Prostate gland (tissue), 2 donors: ENCODE data around the gene DEFB128. TPM values are rescaled to one million over a fixed set of nuclear protein-coding genes. Genes with fewer than 3 reads are reported as not detected.

Experiments used
- DNase-seq: peaks from one replicate; pipeline ENCODE4 v3.0.0-alpha.2; 2019; ENCODE audit warnings: low spot score
- H3K27ac ChIP-seq, 2 donors: fragments of 200-600 bp; sonication (generic); 2 replicates each; pipeline ENCODE4 v1.5.1; 2017 to 2019
- H3K27me3 ChIP-seq: fragments of 200-600 bp; sonication (generic); replicated peaks from 2 replicates; pipeline ENCODE4 v1.5.1; 2019; ENCODE audit not compliant: insufficient read depth
- H3K36me3 ChIP-seq, 2 donors: fragments of 200-600 bp; sonication (generic); 1 replicate in 1 of 2; 2 replicates in 1 of 2; pipeline versions ENCODE4 v1.5.1 to v1.8.1; 2017 to 2019
- H3K4me1 ChIP-seq: fragments of 200-600 bp; sonication (generic); replicated peaks from 2 replicates; pipeline ENCODE4 v1.5.1; 2019
- H3K4me3 ChIP-seq, 2 donors: fragments of 200-600 bp; sonication (generic); 2 replicates each; pipeline ENCODE4 v1.5.1; 2017 to 2019
- H3K9me3 ChIP-seq: fragments of 200-600 bp; sonication (generic); 2 replicates; pipeline ENCODE4 v1.5.1; 2017
- POLR2A ChIP-seq: fragments of 450-650 bp; IDR thresholded peaks from one replicate; pipeline ENCODE4 v1.6.1; 2016; ENCODE audit warnings: antibody characterized with exemption, mild to moderate bottlenecking
- POLR2AphosphoS5 ChIP-seq: sonication (generic); formaldehyde crosslinking; IDR thresholded peaks from one replicate; pipeline ENCODE4 v1.6.1; 2017; ENCODE audit warnings: antibody characterized with exemption
- WGBS: methylation state at CpG from one replicate; pipeline ENCODE4 v1.1.5; 2018; 5-methylcytosine and 5-hydroxymethylcytosine counted together
- intact Hi-C: fragments of 100-400 bp; cut with DNase I; formaldehyde crosslinking; loops from one replicate; pipeline ENCODE4 v1.14.2; 2022
- total RNA-seq, 2 donors: library from RNA; depleted of rRNA; stranded (reverse); fragments of >200 nt; gene quantifications; one replicate each; pipeline ENCODE4 v1.1.0, GENCODE V29; 2016
- TF ChIP-seq, protein P1 (sequence below), 4 experiments: fragments of 200-600 bp in 2 of 4; fragments of 450-650 bp in 2 of 4; sonication (generic) in 2 of 4; IDR thresholded peaks; 1 replicate in 3 of 4; 2 replicates in 1 of 4; pipeline ENCODE4 v1.5.1; 2016 to 2019; ENCODE audit warnings: antibody characterized with exemption in 4 of 4, mild to moderate bottlenecking in 2 of 4, moderate library complexity in 2 of 4

The DEFB128 gene
- total RNA-seq, 2 donors from 2014 or later, result not detected

DNA sequence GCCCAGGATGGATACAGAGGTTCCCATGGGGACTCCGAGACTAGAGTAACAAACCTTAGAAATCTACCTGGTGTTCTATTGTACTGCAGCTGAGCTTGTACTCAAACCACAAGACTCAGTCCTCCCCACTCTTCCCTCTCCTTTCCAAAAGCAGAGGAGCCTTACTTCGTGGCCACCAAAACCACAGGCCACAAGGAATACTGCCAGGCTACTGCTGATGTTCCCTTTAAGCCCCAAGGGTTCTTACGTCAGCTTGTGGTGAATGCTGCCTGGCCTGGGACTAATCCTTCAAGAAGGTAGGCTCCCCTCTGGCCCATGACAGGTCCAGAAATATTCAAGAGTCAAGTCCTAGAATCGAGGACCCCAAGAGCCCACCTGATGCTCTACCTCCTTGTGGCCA, 10.5 kb upstream of the DEFB128 start:
- intact Hi-C loops, result no loop called here
- H3K27me3 ChIP-seq, result no peaks in the 10 kb centered on the region

DNA sequence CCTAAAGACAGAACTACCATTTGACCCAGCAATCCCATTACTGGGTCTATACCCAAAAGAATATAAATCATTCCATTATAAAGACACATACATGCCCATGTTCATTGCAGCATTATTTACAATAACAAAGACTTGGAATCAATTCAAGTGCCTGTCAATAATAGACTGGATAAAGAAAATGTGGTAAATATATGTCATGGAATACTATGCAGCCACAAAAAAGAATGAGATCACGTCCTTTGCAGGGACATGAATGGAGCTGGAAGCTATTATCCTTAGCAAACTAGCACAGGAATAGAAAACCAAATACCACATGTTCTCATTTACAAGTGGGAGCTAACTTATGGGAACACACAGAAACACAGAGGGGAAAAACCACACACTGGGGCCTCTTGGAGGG, 8.7 kb upstream of the DEFB128 start:
- no peaks in the 10 kb centered on the region for H3K9me3 ChIP-seq
- no peaks in the 10 kb centered on the region for H3K36me3 ChIP-seq
- no peaks in the 10 kb centered on the region for H3K27me3 ChIP-seq
- intact Hi-C loops, result no loop called here
- TF ChIP-seq, protein P1, sequence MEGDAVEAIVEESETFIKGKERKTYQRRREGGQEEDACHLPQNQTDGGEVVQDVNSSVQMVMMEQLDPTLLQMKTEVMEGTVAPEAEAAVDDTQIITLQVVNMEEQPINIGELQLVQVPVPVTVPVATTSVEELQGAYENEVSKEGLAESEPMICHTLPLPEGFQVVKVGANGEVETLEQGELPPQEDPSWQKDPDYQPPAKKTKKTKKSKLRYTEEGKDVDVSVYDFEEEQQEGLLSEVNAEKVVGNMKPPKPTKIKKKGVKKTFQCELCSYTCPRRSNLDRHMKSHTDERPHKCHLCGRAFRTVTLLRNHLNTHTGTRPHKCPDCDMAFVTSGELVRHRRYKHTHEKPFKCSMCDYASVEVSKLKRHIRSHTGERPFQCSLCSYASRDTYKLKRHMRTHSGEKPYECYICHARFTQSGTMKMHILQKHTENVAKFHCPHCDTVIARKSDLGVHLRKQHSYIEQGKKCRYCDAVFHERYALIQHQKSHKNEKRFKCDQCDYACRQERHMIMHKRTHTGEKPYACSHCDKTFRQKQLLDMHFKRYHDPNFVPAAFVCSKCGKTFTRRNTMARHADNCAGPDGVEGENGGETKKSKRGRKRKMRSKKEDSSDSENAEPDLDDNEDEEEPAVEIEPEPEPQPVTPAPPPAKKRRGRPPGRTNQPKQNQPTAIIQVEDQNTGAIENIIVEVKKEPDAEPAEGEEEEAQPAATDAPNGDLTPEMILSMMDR (IDR thresholded peaks at IDR 0.05), result no peak
- TF ChIP-seq POLR2AphosphoS5 (no peak), POLR2A (no peak)
- H3K4me3 ChIP-seq, result no peak overlapping the region
- DNase-seq, result no peak
- WGBS, result 72% methylated on average over 1 of the region's 1 CpG
- H3K27ac ChIP-seq, result no peak overlapping the region
- no peaks in the 10 kb centered on the region for H3K4me1 ChIP-seq

More for the DNA sequence above, 10.5 kb upstream of the DEFB128 start:
- no peak for TF ChIP-seq POLR2A
- TF ChIP-seq, protein P1 (IDR thresholded peaks at IDR 0.05), result no peak
- no peak for TF ChIP-seq POLR2AphosphoS5
- Histone ChIP-seq H3K9me3 (no peaks in the 10 kb centered on the region), H3K4me3 (no peak overlapping the region), H3K36me3 (no peaks in the 10 kb centered on the region), H3K4me1 (no peaks in the 10 kb centered on the region), H3K27ac (no peak overlapping the region)
- DNase-seq, result no peak
- 74% methylated on average over 4 of the region's 4 CpGs for WGBS

DNA sequence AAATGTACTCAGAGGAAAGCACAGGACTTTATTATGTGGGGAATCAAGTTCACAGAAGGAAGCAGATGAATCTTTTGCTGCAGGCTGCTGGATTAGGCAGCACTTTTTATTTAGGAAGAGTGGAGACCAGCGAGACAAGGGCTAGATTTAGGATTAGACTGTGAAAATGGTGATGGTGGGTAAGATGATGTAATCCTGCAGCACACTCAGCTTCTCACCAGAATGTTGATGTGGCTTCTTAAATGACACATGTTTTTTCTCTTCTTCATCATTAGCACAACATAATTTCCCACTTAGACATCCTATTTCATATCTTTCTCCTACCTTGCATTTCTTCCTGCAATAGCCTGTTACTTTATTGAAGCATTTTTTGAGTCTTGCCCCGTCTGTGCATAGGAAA, 1.8 kb downstream of the DEFB128 start:
- WGBS, result 80% methylated on average over 2 of the region's 2 CpGs
- no peak overlapping the region for H3K4me3 ChIP-seq
- H3K27ac ChIP-seq, result no peak overlapping the region

DNA sequence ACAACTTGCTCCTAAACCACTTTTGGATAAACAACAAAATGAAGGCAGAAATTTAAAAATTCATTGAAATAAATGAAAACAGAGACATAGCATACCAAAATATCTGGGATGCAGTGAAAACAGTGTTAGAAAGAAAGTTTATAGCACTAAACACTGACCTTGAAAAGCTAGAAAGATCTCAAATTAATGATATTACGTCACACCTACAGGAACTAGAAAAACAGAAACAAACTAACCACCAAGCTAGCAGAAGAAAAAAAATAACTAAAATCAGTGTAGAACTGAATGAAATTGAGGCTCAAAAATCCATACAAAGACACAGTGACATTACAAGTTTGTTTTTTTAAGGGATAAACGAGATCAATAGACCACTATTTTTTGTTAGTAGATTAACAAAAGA, 5.2 kb downstream of the DEFB128 start:
- Histone ChIP-seq H3K27me3 (no peaks in the 10 kb centered on the region), H3K4me3 (no peak overlapping the region), H3K4me1 (no peaks in the 10 kb centered on the region), H3K27ac (no peak overlapping the region), H3K36me3 (no peaks in the 10 kb centered on the region), H3K9me3 (no peaks in the 10 kb centered on the region)
- WGBS, result 74% methylated on average over 2 of the region's 2 CpGs
- no peak for DNase-seq
- intact Hi-C loops, result no loop called here
- TF ChIP-seq POLR2AphosphoS5 (no peak), POLR2A (no peak)
- TF ChIP-seq, protein P1 (IDR thresholded peaks at IDR 0.05), result no peak

More for the DNA sequence above, 1.8 kb downstream of the DEFB128 start:
- Histone ChIP-seq H3K4me1 (no peaks in the 10 kb centered on the region), H3K9me3 (no peaks in the 10 kb centered on the region), H3K27me3 (no peaks in the 10 kb centered on the region), H3K36me3 (no peaks in the 10 kb centered on the region)
- TF ChIP-seq POLR2AphosphoS5 (no peak), POLR2A (no peak)
- TF ChIP-seq, protein P1 (IDR thresholded peaks at IDR 0.05), result no peak
- intact Hi-C loops, result no loop called here
- DNase-seq, result no peak

DNA sequence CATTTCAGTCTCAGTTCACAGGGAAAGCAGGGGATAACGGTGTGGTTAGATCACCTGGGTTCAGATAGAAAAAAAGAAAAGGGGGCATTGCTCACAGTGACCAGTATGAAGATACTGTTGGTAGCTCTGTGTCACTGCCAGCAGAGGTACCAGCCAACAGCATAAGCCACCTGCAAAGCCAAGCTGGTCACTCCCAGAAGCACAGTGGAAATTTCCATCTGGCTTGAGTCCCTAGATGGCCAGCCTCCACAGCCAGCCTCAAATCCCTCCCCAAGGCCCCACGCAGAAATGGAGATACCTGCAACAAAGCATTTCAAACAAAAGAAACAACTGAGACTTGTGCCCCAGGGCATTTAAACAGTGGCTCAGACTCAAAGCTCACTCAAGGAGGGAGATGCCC, 20.6 kb downstream of the DEFB128 start:
- DNase-seq, result no peak
- H3K27ac ChIP-seq, result no peak overlapping the region
- H3K36me3 ChIP-seq, result no peaks in the 10 kb centered on the region
- intact Hi-C loops, result no loop called here
- TF ChIP-seq, protein P1 (IDR thresholded peaks at IDR 0.05), result no peak
- TF ChIP-seq POLR2AphosphoS5 (no peak), POLR2A (no peak)
- no peaks in the 10 kb centered on the region for H3K9me3 ChIP-seq
- H3K27me3 ChIP-seq, result peaks cover 3% of the 10 kb centered on the region
- H3K4me3 ChIP-seq, result no peak overlapping the region
- 61% methylated on average over 2 of the region's 2 CpGs for WGBS
- no peaks in the 10 kb centered on the region for H3K4me1 ChIP-seq
